ENCODE data around the gene CRYL1.
A peak's percentile ranks its signal among the peaks of the same experiment; 100 is the strongest.

CRYL1 gene

GRCh38 chr13:20525601-20526544 lies at the start of gene CRYL1:
CRYL1 (minus strand) TSS chr13:20525857; CDS start chr13:20525794, 63 bp downstream.
- H3K4me3 ChIP-seq (ENCODE audit: low read length) = peak within 1 kb of the TSS; percentile 93
- peak within 1 kb of the TSS; percentile 68 for H3K9ac ChIP-seq (ENCODE audit: low read length)
- H3K36me3 ChIP-seq (ENCODE audit: control insufficient read depth, insufficient read depth, low read length) = no peaks in the 10 kb centered on the region
- peaks cover 18% of the 10 kb centered on the region for H3K4me1 ChIP-seq (ENCODE audit: control insufficient read depth, insufficient read depth, low read length)
- H3K9me3 ChIP-seq (ENCODE audit: control insufficient read depth, low read length) = no peaks in the 10 kb centered on the region
- H3K27me3 ChIP-seq (ENCODE audit: control insufficient read depth, insufficient read depth, low read length) = no peaks in the 10 kb centered on the region

- Histone ChIP-seq H3K4me3 (ENCODE audit: low read length) (no peak overlapping the region), H3K36me3 (ENCODE audit: control insufficient read depth, insufficient read depth, low read length) (no peaks in the 10 kb centered on the region), H3K9me3 (ENCODE audit: control insufficient read depth, low read length) (no peaks in the 10 kb centered on the region), H3K9ac (ENCODE audit: low read length) (no peak overlapping the region), H3K4me1 (ENCODE audit: control insufficient read depth, insufficient read depth, low read length) (no peaks in the 10 kb centered on the region), H3K27me3 (ENCODE audit: control insufficient read depth, insufficient read depth, low read length) (no peaks in the 10 kb centered on the region)
Observed at GRCh38 chr13:20573636-20574035, 48.0 kb upstream of the CRYL1 start.

GRCh38 chr13:20573186-20573585 lies 47.5 kb upstream of the CRYL1 start:
- Histone ChIP-seq H3K4me3 (ENCODE audit: low read length) (no peak overlapping the region), H3K27me3 (ENCODE audit: control insufficient read depth, insufficient read depth, low read length) (no peaks in the 10 kb centered on the region), H3K4me1 (ENCODE audit: control insufficient read depth, insufficient read depth, low read length) (peaks cover 2% of the 10 kb centered on the region), H3K9ac (ENCODE audit: low read length) (no peak overlapping the region), H3K36me3 (ENCODE audit: control insufficient read depth, insufficient read depth, low read length) (no peaks in the 10 kb centered on the region), H3K9me3 (ENCODE audit: control insufficient read depth, low read length) (no peaks in the 10 kb centered on the region)

- no peaks in the 10 kb centered on the region for H3K36me3 ChIP-seq (ENCODE audit: control insufficient read depth, insufficient read depth, low read length)
Observed at GRCh38 chr13:20571676-20572075, 46.0 kb upstream of the CRYL1 start.

GRCh38 chr13:20570517-20570916 lies 44.9 kb upstream of the CRYL1 start:
- Histone ChIP-seq H3K4me3 (ENCODE audit: low read length) (no peak overlapping the region), H3K36me3 (ENCODE audit: control insufficient read depth, insufficient read depth, low read length) (no peaks in the 10 kb centered on the region), H3K9ac (ENCODE audit: low read length) (no peak overlapping the region), H3K4me1 (ENCODE audit: control insufficient read depth, insufficient read depth, low read length) (peaks cover 4% of the 10 kb centered on the region), H3K27me3 (ENCODE audit: control insufficient read depth, insufficient read depth, low read length) (no peaks in the 10 kb centered on the region), H3K9me3 (ENCODE audit: control insufficient read depth, low read length) (no peaks in the 10 kb centered on the region)

More at GRCh38 chr13:20571676-20572075, 46.0 kb upstream of the CRYL1 start:
- Histone ChIP-seq H3K27me3 (ENCODE audit: control insufficient read depth, insufficient read depth, low read length) (no peaks in the 10 kb centered on the region), H3K4me1 (ENCODE audit: control insufficient read depth, insufficient read depth, low read length) (peaks cover 4% of the 10 kb centered on the region), H3K4me3 (ENCODE audit: low read length) (no peak overlapping the region), H3K9me3 (ENCODE audit: control insufficient read depth, low read length) (no peaks in the 10 kb centered on the region), H3K9ac (ENCODE audit: low read length) (no peak overlapping the region)

GRCh38 chr13:20567881-20568528 lies 42.3 kb upstream of the CRYL1 start:
- H3K4me3 ChIP-seq (ENCODE audit: low read length) = peak overlapping the region; percentile 87
- H3K9ac ChIP-seq (ENCODE audit: low read length) = peak overlapping the region; percentile 81
- no peaks in the 10 kb centered on the region for H3K9me3 ChIP-seq (ENCODE audit: control insufficient read depth, low read length)
- H3K36me3 ChIP-seq (ENCODE audit: control insufficient read depth, insufficient read depth, low read length) = no peaks in the 10 kb centered on the region
- peaks cover 4% of the 10 kb centered on the region for H3K4me1 ChIP-seq (ENCODE audit: control insufficient read depth, insufficient read depth, low read length)
- H3K27me3 ChIP-seq (ENCODE audit: control insufficient read depth, insufficient read depth, low read length) = no peaks in the 10 kb centered on the region

- peak within 1 kb of the TSS; percentile 87 for H3K4me3 ChIP-seq (ENCODE audit: low read length)
- no peaks in the 10 kb centered on the region for H3K9me3 ChIP-seq (ENCODE audit: control insufficient read depth, low read length)
- H3K27me3 ChIP-seq (ENCODE audit: control insufficient read depth, insufficient read depth, low read length) = no peaks in the 10 kb centered on the region
- peaks cover 4% of the 10 kb centered on the region for H3K4me1 ChIP-seq (ENCODE audit: control insufficient read depth, insufficient read depth, low read length)
- no peaks in the 10 kb centered on the region for H3K36me3 ChIP-seq (ENCODE audit: control insufficient read depth, insufficient read depth, low read length)
- H3K9ac ChIP-seq (ENCODE audit: low read length) = peak within 1 kb of the TSS; percentile 81
Observed at GRCh38 chr13:20566898-20567874, 41.5 kb upstream of the CRYL1 start, which contains the start of gene IFT88. IFT88 (plus strand) TSS chr13:20567157; CDS start chr13:20574386, 7,229 bp downstream.

- Histone ChIP-seq H3K4me1 (ENCODE audit: control insufficient read depth, insufficient read depth, low read length) (peaks cover 4% of the 10 kb centered on the region), H3K9ac (ENCODE audit: low read length) (peak overlapping the region; percentile 81), H3K4me3 (ENCODE audit: low read length) (peak overlapping the region; percentile 87), H3K9me3 (ENCODE audit: control insufficient read depth, low read length) (no peaks in the 10 kb centered on the region), H3K36me3 (ENCODE audit: control insufficient read depth, insufficient read depth, low read length) (no peaks in the 10 kb centered on the region), H3K27me3 (ENCODE audit: control insufficient read depth, insufficient read depth, low read length) (no peaks in the 10 kb centered on the region)
Observed at GRCh38 chr13:20566468-20566897, 40.8 kb upstream of the CRYL1 start.

GRCh38 chr13:20565115-20565736 lies 39.6 kb upstream of the CRYL1 start:
- no peaks in the 10 kb centered on the region for H3K9me3 ChIP-seq (ENCODE audit: control insufficient read depth, low read length)
- no peak overlapping the region for H3K4me3 ChIP-seq (ENCODE audit: low read length)
- peaks cover 9% of the 10 kb centered on the region for H3K4me1 ChIP-seq (ENCODE audit: control insufficient read depth, insufficient read depth, low read length)
- no peak overlapping the region for H3K9ac ChIP-seq (ENCODE audit: low read length)
- no peaks in the 10 kb centered on the region for H3K27me3 ChIP-seq (ENCODE audit: control insufficient read depth, insufficient read depth, low read length)
- H3K36me3 ChIP-seq (ENCODE audit: control insufficient read depth, insufficient read depth, low read length) = no peaks in the 10 kb centered on the region

GRCh38 chr13:20561741-20562140 lies 36.1 kb upstream of the CRYL1 start:
- Histone ChIP-seq H3K36me3 (ENCODE audit: control insufficient read depth, insufficient read depth, low read length) (no peaks in the 10 kb centered on the region), H3K9ac (ENCODE audit: low read length) (no peak overlapping the region), H3K4me3 (ENCODE audit: low read length) (no peak overlapping the region), H3K27me3 (ENCODE audit: control insufficient read depth, insufficient read depth, low read length) (no peaks in the 10 kb centered on the region), H3K4me1 (ENCODE audit: control insufficient read depth, insufficient read depth, low read length) (peaks cover 15% of the 10 kb centered on the region), H3K9me3 (ENCODE audit: control insufficient read depth, low read length) (no peaks in the 10 kb centered on the region)
